H9 (cell line): ENCODE measurements around the gene PRMT5. TPM values are rescaled to one million over a fixed set of nuclear protein-coding genes. Genes with fewer than 3 reads are reported as not detected.

ENCODE experiments used
- DNase-seq: peaks from one replicate; pipeline ENCODE4 v3.0.0-alpha.2; 2017
- H2AFZ ChIP-seq: one replicate; pipeline ENCODE4 v1.6.1; 2013; ENCODE audit warnings: mild to moderate bottlenecking, low read length, control low read depth, moderate library complexity
- H2AK5ac ChIP-seq: 2 replicates; pipeline ENCODE4 v1.6.1; 2013; ENCODE audit warnings: low read length, control low read depth, mixed read lengths; ENCODE audit not compliant: insufficient read length
- H2BK120ac ChIP-seq: one replicate; pipeline ENCODE4 v1.6.1; 2013; ENCODE audit warnings: low read depth, mild to moderate bottlenecking, low read length, control low read depth, inconsistent platforms; ENCODE audit not compliant: poor library complexity, severe bottlenecking
- H2BK12ac ChIP-seq: 2 replicates; pipeline ENCODE4 v1.6.1; 2013; ENCODE audit warnings: low read length, control low read depth, mixed read lengths, low read depth; ENCODE audit not compliant: insufficient read length
- H2BK15ac ChIP-seq: 2 replicates; pipeline ENCODE4 v1.6.1; 2013; ENCODE audit warnings: low read depth, low read length, control low read depth
- H2BK20ac ChIP-seq: one replicate; pipeline ENCODE4 v1.6.1; 2013; ENCODE audit warnings: low read depth, mild to moderate bottlenecking, low read length, control low read depth, inconsistent platforms; ENCODE audit not compliant: poor library complexity, severe bottlenecking
- H2BK5ac ChIP-seq: 2 replicates; pipeline ENCODE4 v1.6.1; 2013; ENCODE audit warnings: low read length, control low read depth, mixed read lengths; ENCODE audit not compliant: insufficient read length
- H3K14ac ChIP-seq: 2 replicates; pipeline ENCODE4 v1.6.1; 2013; ENCODE audit warnings: low read length, control low read depth; ENCODE audit not compliant: insufficient read depth
- H3K18ac ChIP-seq: 2 replicates; pipeline ENCODE4 v1.6.1; 2013; ENCODE audit warnings: low read depth, mild to moderate bottlenecking, mixed read lengths, low read length, control low read depth; ENCODE audit not compliant: insufficient read length
- H3K23ac ChIP-seq: 2 replicates; pipeline ENCODE4 v1.6.1; 2013; ENCODE audit warnings: low read length, control low read depth, mixed read lengths, low read depth; ENCODE audit not compliant: insufficient read length
- H3K23me2 ChIP-seq: 2 replicates; pipeline ENCODE4 v1.6.1; 2013; ENCODE audit warnings: low read depth, mild to moderate bottlenecking, mixed read lengths, low read length, control low read depth; ENCODE audit not compliant: insufficient read length, poor library complexity, severe bottlenecking
- H3K27ac ChIP-seq: 2 replicates; pipeline ENCODE4 v1.5.1; 2013; ENCODE audit warnings: low read length, control low read depth, mixed read lengths, low read depth; ENCODE audit not compliant: insufficient read length
- H3K27me3 ChIP-seq: 2 replicates; pipeline ENCODE4 v1.6.1; 2013; ENCODE audit warnings: low read length, control low read depth, inconsistent platforms; ENCODE audit not compliant: insufficient read depth
- H3K4ac ChIP-seq: 2 replicates; pipeline ENCODE4 v1.6.1; 2013; ENCODE audit warnings: low read depth, mild to moderate bottlenecking, control low read depth, inconsistent platforms, low read length, moderate library complexity
- H3K4me1 ChIP-seq: 2 replicates; pipeline ENCODE4 v1.6.1; 2013; ENCODE audit warnings: low read length, control low read depth, inconsistent platforms; ENCODE audit not compliant: insufficient read depth
- H3K4me2 ChIP-seq: 2 replicates; pipeline ENCODE4 v1.6.1; 2013; ENCODE audit warnings: low read length, control low read depth, mixed read lengths; ENCODE audit not compliant: insufficient read length, insufficient read depth
- H3K56ac ChIP-seq: 2 replicates; pipeline ENCODE4 v1.6.1; 2013; ENCODE audit warnings: low read depth, mild to moderate bottlenecking, mixed read lengths, low read length, control low read depth; ENCODE audit not compliant: insufficient read length
- H3K79me1 ChIP-seq: 2 replicates; pipeline ENCODE4 v1.6.1; 2013; ENCODE audit warnings: low read depth, mild to moderate bottlenecking, moderate library complexity, low read length, control low read depth, inconsistent platforms; ENCODE audit not compliant: insufficient read depth, poor library complexity, severe bottlenecking
- H3K79me2 ChIP-seq: 2 replicates; pipeline ENCODE4 v1.6.1; 2013; ENCODE audit warnings: low read length, control low read depth, inconsistent platforms; ENCODE audit not compliant: insufficient read depth
- H3K9ac ChIP-seq: 2 replicates; pipeline ENCODE4 v1.6.1; 2013; ENCODE audit warnings: low read length, control low read depth, mixed read lengths; ENCODE audit not compliant: insufficient read length; ENCODE audit errors: extremely low read depth
- H3K9me3 ChIP-seq: one replicate; pipeline ENCODE4 v1.6.1; 2013; ENCODE audit warnings: low read depth, low read length, inconsistent platforms; ENCODE audit not compliant: control insufficient read depth
- H3T11ph ChIP-seq: one replicate; pipeline ENCODE4 v1.6.1; 2013; ENCODE audit warnings: mild to moderate bottlenecking, low read length, control low read depth, inconsistent platforms
- H4K20me1 ChIP-seq: one replicate; pipeline ENCODE4 v1.6.1; 2013; ENCODE audit not compliant: control insufficient read depth, insufficient read length, insufficient read depth
- H4K5ac ChIP-seq: 2 replicates; pipeline ENCODE4 v1.6.1; 2013; ENCODE audit warnings: low read depth, mild to moderate bottlenecking, mixed read lengths, low read length, control low read depth; ENCODE audit not compliant: insufficient read length
- H4K8ac ChIP-seq: replicated peaks from 2 replicates; pipeline ENCODE4 v1.6.1; 2013; ENCODE audit warnings: low read length, control low read depth, mixed read lengths, low read depth; ENCODE audit not compliant: insufficient read length
- H4K91ac ChIP-seq: 2 replicates; pipeline ENCODE4 v1.6.1; 2013; ENCODE audit warnings: low read depth, mild to moderate bottlenecking, moderate library complexity, mixed read lengths, low read length, control low read depth; ENCODE audit not compliant: insufficient read length
- H3K27ac Mint-ChIP-seq, 3 experiments: 2 replicates in 2 of 3; 3 replicates in 1 of 3; pipeline ENCODE4 v1.8.0; 2020 to 2021; ENCODE audit warnings: mixed read lengths in 3 of 3, mild to moderate bottlenecking in 1 of 3, moderate library complexity in 1 of 3
- H3K27me3 Mint-ChIP-seq: 2 replicates; pipeline ENCODE4 v1.8.0; 2021; ENCODE audit warnings: low read depth, mild to moderate bottlenecking, moderate library complexity, mixed read lengths
- H3K36me3 Mint-ChIP-seq, 3 experiments: 2 replicates in 2 of 3; 3 replicates in 1 of 3; pipeline ENCODE4 v1.8.0; 2020 to 2021; ENCODE audit warnings: low read depth in 3 of 3, mixed read lengths in 3 of 3; ENCODE audit not compliant: insufficient read depth in 1 of 3
- H3K4me1 Mint-ChIP-seq, 2 experiments: 2 replicates each; pipeline ENCODE4 v1.8.0; 2020; ENCODE audit warnings: mixed read lengths in 2 of 2
- H3K4me3 Mint-ChIP-seq, 2 experiments: 2 replicates in 1 of 2; 3 replicates in 1 of 2; pipeline ENCODE4 v1.8.0; 2020 to 2021; ENCODE audit warnings: mild to moderate bottlenecking in 2 of 2, mixed read lengths in 2 of 2, moderate library complexity in 1 of 2
- H3K9me3 Mint-ChIP-seq, 2 experiments: 2 replicates in 1 of 2; 3 replicates in 1 of 2; pipeline ENCODE4 v1.8.0; 2020; ENCODE audit warnings: mild to moderate bottlenecking in 2 of 2, mixed read lengths in 2 of 2, moderate library complexity in 1 of 2
- CTCF ChIP-seq: fragments of 200-600 bp; sonication (generic); conservative IDR thresholded peaks from 3 replicates; pipeline ENCODE4 v1.8.0; 2021; ENCODE audit warnings: antibody characterized with exemption, mild to moderate bottlenecking
- WGBS: extraction: QIAGEN DNeasy Blood & Tissue Kit; methylation state at CpG from one replicate; pipeline ENCODE4 v1.1.7; 2013; ENCODE audit warnings: missing lambda C conversion rate, low lambda C conversion rate, mixed read lengths; ENCODE audit not compliant: insufficient read length; ENCODE audit errors: extremely low coverage; 5-methylcytosine and 5-hydroxymethylcytosine counted together
- total RNA-seq: library from RNA; stranded (reverse); gene quantifications from 2 replicates; pipeline ENCODE4 v1.2.1, GENCODE V29; 2021

The PRMT5 gene
- total RNA-seq, 1 experiment from 2014 or later, result 141 TPM

- no peak for TF ChIP-seq CTCF
- Histone ChIP-seq H3K14ac (no peak overlapping the region), H2BK5ac (no peak overlapping the region), H2BK12ac (no peak overlapping the region), H4K5ac (no peak overlapping the region), H2BK15ac (no peak overlapping the region), H3K27me3 (no peaks in the 10 kb centered on the region), H2AFZ (no peak overlapping the region), H3K18ac (no peak overlapping the region), H3K9ac (no peak overlapping the region), H3K79me1 (no peaks in the 10 kb centered on the region), H3K79me2 (no peaks in the 10 kb centered on the region), H3K4me2 (no peak overlapping the region), H4K91ac (no peak overlapping the region), H3K23ac (no peak overlapping the region), H3T11ph (no peak overlapping the region), H2AK5ac (no peak overlapping the region), H4K8ac (no peak overlapping the region), H2BK120ac (no peak overlapping the region), H3K4me1 (no peaks in the 10 kb centered on the region), H3K4ac (no peak overlapping the region), H2BK20ac (no peak overlapping the region), H3K23me2 (no peaks in the 10 kb centered on the region), H3K9me3 (no peaks in the 10 kb centered on the region), H3K56ac (no peak overlapping the region), H3K27ac (no peak overlapping the region), H4K20me1 (no peaks in the 10 kb centered on the region)
- Mint-ChIP-seq H3K27ac (no peak overlapping the region), H3K4me3 (no peak overlapping the region), H3K9me3 (no peaks in the 10 kb centered on the region), H3K36me3 (peaks cover 32 to 65% (median 61%) of the 10 kb centered on the region in 3 experiments), H3K27me3 (no peaks in the 10 kb centered on the region; the same call in 1 of the 2 replicates), H3K4me1 (no peaks in the 10 kb centered on the region)
- WGBS, result no CpG with 5 or more reads among the region's 8 CpGs
- no peak for DNase-seq
These were observed 20.6 kb downstream of the PRMT5 start for GRCh38 chr14:22908601-22909000.
